ENCODE data around the gene OR2S2. TPM values are rescaled to one million over a fixed set of nuclear protein-coding genes. Genes with fewer than 3 reads are reported as not detected.
A peak's percentile ranks its signal among the peaks of the same experiment; 100 is the strongest.

OR2S2 gene
- total and polyA plus RNA-seq, 2 of the 4 experiments (the other 2 are of a cell fraction) = 0.46 to 0.90 TPM

DNA sequence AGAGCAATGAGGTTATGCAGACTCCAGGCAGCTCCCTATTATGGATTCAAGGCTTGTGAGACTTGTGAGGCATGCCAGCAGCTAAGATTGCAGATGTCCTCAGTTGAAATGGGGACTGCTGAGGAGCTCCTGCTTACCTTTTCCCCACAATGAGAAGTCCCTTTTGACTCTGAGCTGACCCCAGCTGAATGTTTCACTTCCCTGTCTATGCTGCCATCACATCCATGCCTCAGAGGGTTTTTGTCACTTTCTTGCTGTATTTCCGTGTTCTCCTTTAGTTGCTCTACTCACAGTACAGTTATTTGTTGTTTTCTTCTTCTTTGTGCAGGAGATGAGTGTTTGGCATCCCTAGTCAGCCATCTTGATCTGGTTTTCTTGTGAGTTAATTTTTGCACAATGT is 18.8 kb upstream of the OR2S2 start:
- Histone ChIP-seq H3K36me3 (ENCODE audit: control insufficient read depth, insufficient read depth, low read length) (no peaks in the 10 kb centered on the region), H2AFZ (replicated peaks; ENCODE audit: low read length, poor library complexity) (peak overlapping the region; percentile 4), H4K20me1 (ENCODE audit: insufficient read depth, low read length) (no peaks in the 10 kb centered on the region), H3K79me1 (ENCODE audit: low read depth in 1 of 2, low read length in 2 of 2) (no peaks in the 10 kb centered on the region), H2AK5ac (ENCODE audit: low read depth, low read length) (no peak overlapping the region), H2BK15ac (ENCODE audit: low read depth, low read length) (no peak overlapping the region), H3K4me3 (ENCODE audit: insufficient read depth, low read depth, low read length) (no peak overlapping the region), H4K91ac (ENCODE audit: insufficient read depth, low read depth, low read length) (no peak overlapping the region), H2BK20ac (ENCODE audit: low read depth, low read length) (no peak overlapping the region), H3K4me1 (ENCODE audit: control insufficient read depth, insufficient read depth, low read length) (no peaks in the 10 kb centered on the region), H3K56ac (ENCODE audit: extremely low read depth, insufficient read depth, low read length) (no peak overlapping the region), H2BK120ac (ENCODE audit: low read depth, low read length) (no peak overlapping the region), H3K4ac (ENCODE audit: low read depth, low read length) (no peak overlapping the region), H4K8ac (ENCODE audit: low read depth in 2 of 2, low read length in 2 of 2) (no peak overlapping the region), H2BK5ac (ENCODE audit: low read depth, low read length, poor library complexity, severe bottlenecking) (no peak overlapping the region), H3K9me1 (ENCODE audit: insufficient read depth, low read length) (no peaks in the 10 kb centered on the region), H2AK9ac (replicated peaks; ENCODE audit: low read depth, low read length, poor library complexity) (no peak overlapping the region), H3K23ac (ENCODE audit: low read depth, low read length) (no peak overlapping the region), H3K4me2 (ENCODE audit: low read depth, low read length) (no peak overlapping the region), H3K27me3 (ENCODE audit: control insufficient read depth, insufficient read depth, low read length) (peaks cover 7% of the 10 kb centered on the region), H3K27ac (ENCODE audit: insufficient read depth, low read length) (no peak overlapping the region), H3K9ac (ENCODE audit: low read depth, low read length) (no peak overlapping the region), H3K9me3 (ENCODE audit: control insufficient read depth, insufficient read depth, low read length) (peaks cover 10% of the 10 kb centered on the region), H4K5ac (ENCODE audit: low read depth, low read length) (no peak overlapping the region), H3K14ac (replicated peaks; ENCODE audit: low read depth, low read length) (no peak overlapping the region), H3K18ac (ENCODE audit: low read depth, low read length) (no peak overlapping the region)
- ChIA-PET POLR2A (ENCODE audit: unreplicated experiment) (no interaction called here), CTCF (interaction anchor here (0.9 kb wide), 1 partner anchor 12 kb away, joined by 3 read pairs; no protein-coding TSS in a partner anchor)
- no TSS peak for BruUV-seq (replicated peaks)
- intact Hi-C loops (cut with micrococcal nuclease) = no loop called here
- no CpG with 5 or more reads among the region's 1 CpG for WGBS, 2 experiments (ENCODE audit: extremely low coverage in 2 of 2, insufficient read length in 1 of 2)
- TF ChIP-seq RFX5 (IDR thresholded peaks at IDR 0.05; ENCODE audit: low read depth, low read length) = no peak
- in situ Hi-C loops (cut with MboI; ENCODE audit: low sequenced_read_pairs) = no loop called here
- ATAC-seq (ENCODE audit: low read depth) = no peak
- DNase-seq = no peak
- dilution Hi-C loops (cut with HindIII; ENCODE audit: low sequenced_read_pairs, unreplicated experiment) = no loop called here

All from IMR-90 (cell line).